Mesothelial cell of epicardium (in vitro differentiated cells): Measurements from ENCODE around the gene HINT1. TPM values are rescaled to one million over a fixed set of nuclear protein-coding genes. Genes with fewer than 3 reads are reported as not detected.

ENCODE experiments used
- DNase-seq, 2 experiments: peaks; one replicate each; pipeline ENCODE4 v3.0.0; 2021; ENCODE audit warnings: low spot score in 2 of 2; ENCODE audit not compliant: unreplicated experiment in 2 of 2
- H3K27ac Mint-ChIP-seq: 2 replicates; pipeline ENCODE4 v1.8.0; 2021; ENCODE audit warnings: mixed read lengths
- H3K27me3 Mint-ChIP-seq: 2 replicates; pipeline ENCODE4 v1.8.0; 2021; ENCODE audit warnings: low read depth, mixed read lengths
- H3K36me3 Mint-ChIP-seq: 2 replicates; pipeline ENCODE4 v1.8.0; 2021; ENCODE audit warnings: mixed read lengths
- H3K4me1 Mint-ChIP-seq: 2 replicates; pipeline ENCODE4 v1.8.0; 2021; ENCODE audit warnings: mixed read lengths
- H3K4me3 Mint-ChIP-seq: 2 replicates; pipeline ENCODE4 v1.8.0; 2021; ENCODE audit warnings: mild to moderate bottlenecking, moderate library complexity, mixed read lengths
- H3K9me3 Mint-ChIP-seq: 2 replicates; pipeline ENCODE4 v1.8.0; 2021; ENCODE audit warnings: mixed read lengths
- total RNA-seq: library from RNA; stranded (reverse); gene quantifications from 3 replicates; pipeline ENCODE4 v1.2.1, GENCODE V29; 2021
- TF ChIP-seq, protein P1 (sequence below): fragments of 200-600 bp; sonication (generic); IDR thresholded peaks from one replicate; pipeline ENCODE4 v1.5.0; 2021; ENCODE audit warnings: antibody characterized with exemption; ENCODE audit not compliant: unreplicated experiment

The HINT1 gene
- total RNA-seq, 1 donor from 2014 or later, result 180 TPM

GRCh38 chr5:131186561-131187256 is 21.7 kb upstream of the HINT1 start:
- H3K36me3 Mint-ChIP-seq, result peaks cover 7% of the 10 kb centered on the region
- no peaks in the 10 kb centered on the region for H3K9me3 Mint-ChIP-seq
- H3K27ac Mint-ChIP-seq, result no peak overlapping the region
- H3K4me1 Mint-ChIP-seq, result peaks cover 2% of the 10 kb centered on the region
- H3K4me3 Mint-ChIP-seq, result no peak overlapping the region
- H3K27me3 Mint-ChIP-seq, result no peaks in the 10 kb centered on the region
- DNase-seq, result no peak
- TF ChIP-seq, protein P1, sequence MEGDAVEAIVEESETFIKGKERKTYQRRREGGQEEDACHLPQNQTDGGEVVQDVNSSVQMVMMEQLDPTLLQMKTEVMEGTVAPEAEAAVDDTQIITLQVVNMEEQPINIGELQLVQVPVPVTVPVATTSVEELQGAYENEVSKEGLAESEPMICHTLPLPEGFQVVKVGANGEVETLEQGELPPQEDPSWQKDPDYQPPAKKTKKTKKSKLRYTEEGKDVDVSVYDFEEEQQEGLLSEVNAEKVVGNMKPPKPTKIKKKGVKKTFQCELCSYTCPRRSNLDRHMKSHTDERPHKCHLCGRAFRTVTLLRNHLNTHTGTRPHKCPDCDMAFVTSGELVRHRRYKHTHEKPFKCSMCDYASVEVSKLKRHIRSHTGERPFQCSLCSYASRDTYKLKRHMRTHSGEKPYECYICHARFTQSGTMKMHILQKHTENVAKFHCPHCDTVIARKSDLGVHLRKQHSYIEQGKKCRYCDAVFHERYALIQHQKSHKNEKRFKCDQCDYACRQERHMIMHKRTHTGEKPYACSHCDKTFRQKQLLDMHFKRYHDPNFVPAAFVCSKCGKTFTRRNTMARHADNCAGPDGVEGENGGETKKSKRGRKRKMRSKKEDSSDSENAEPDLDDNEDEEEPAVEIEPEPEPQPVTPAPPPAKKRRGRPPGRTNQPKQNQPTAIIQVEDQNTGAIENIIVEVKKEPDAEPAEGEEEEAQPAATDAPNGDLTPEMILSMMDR, result no peak

DNA sequence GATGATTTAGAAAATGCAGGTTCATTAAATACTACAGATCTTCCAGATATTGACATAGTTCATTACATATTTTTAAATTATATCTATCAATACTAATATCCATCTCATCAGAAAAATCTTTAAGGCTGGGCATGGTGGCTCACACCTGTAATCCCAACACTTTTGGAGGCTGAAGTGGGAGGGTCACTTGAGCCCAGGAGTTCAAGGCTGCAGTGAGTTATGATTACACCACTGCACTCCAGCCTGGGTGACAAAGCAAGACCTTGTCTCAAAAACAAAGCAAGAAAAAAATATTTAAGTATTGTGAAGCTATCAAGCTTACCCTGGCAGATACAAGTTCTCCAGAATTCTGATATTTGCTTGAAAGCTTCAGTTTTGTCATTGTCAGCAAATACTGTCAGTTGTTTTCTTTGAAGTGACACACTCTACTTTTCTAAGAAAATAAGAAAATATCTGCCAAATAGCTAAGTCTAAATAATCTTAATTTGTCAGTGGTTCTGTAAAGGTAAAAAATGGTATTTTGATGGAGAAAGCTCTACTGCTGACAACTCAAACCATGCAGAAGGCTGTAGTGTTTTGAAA is 20.6 kb upstream of the HINT1 start:
- no peak for DNase-seq
- Mint-ChIP-seq H3K4me3 (no peak overlapping the region), H3K36me3 (peaks cover 7% of the 10 kb centered on the region), H3K27ac (no peak overlapping the region), H3K9me3 (no peaks in the 10 kb centered on the region), H3K27me3 (no peaks in the 10 kb centered on the region), H3K4me1 (no peaks in the 10 kb centered on the region)
- TF ChIP-seq, protein P1, result no peak

DNA sequence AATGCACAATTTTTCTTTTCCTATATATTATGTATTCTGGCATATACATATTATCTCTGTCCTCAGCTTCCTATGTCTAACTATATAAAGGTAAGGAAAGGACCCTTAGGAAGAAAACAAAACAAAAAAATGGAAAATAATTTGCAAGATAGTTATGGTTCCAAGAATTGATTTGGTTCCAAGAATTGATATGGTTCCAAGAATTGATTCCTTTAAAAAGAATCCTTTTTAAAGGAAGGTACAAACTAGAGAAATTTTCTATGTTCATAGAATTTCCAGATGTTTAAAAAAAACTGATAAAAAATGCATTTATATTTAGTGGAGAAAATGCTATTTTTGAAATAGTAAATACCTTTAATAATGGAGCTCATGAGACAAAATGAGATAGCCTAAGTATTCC is 17.8 kb upstream of the HINT1 start:
- Mint-ChIP-seq H3K27me3 (no peaks in the 10 kb centered on the region), H3K9me3 (no peaks in the 10 kb centered on the region), H3K27ac (no peak overlapping the region), H3K36me3 (no peaks in the 10 kb centered on the region), H3K4me3 (no peak overlapping the region), H3K4me1 (no peaks in the 10 kb centered on the region)
- no peak for DNase-seq
- TF ChIP-seq, protein P1, result no peak

GRCh38 chr5:131180407-131180806 is 15.4 kb upstream of the HINT1 start:
- H3K4me3 Mint-ChIP-seq, result no peak overlapping the region
- H3K27ac Mint-ChIP-seq, result no peak overlapping the region
- TF ChIP-seq, protein P1, result no peak
- no peaks in the 10 kb centered on the region for H3K4me1 Mint-ChIP-seq
- no peaks in the 10 kb centered on the region for H3K36me3 Mint-ChIP-seq
- no peaks in the 10 kb centered on the region for H3K9me3 Mint-ChIP-seq
- no peak for DNase-seq
- no peaks in the 10 kb centered on the region for H3K27me3 Mint-ChIP-seq

GRCh38 chr5:131171276-131171810 is 6.3 kb upstream of the HINT1 start:
- H3K27ac Mint-ChIP-seq, result peak overlapping the region; percentile 93
- H3K4me3 Mint-ChIP-seq, result peak overlapping the region; percentile 96
- no peak for DNase-seq
- peaks cover 19% of the 10 kb centered on the region for H3K4me1 Mint-ChIP-seq
- H3K36me3 Mint-ChIP-seq, result no peaks in the 10 kb centered on the region
- no peaks in the 10 kb centered on the region for H3K9me3 Mint-ChIP-seq
- TF ChIP-seq, protein P1, result no peak
- no peaks in the 10 kb centered on the region for H3K27me3 Mint-ChIP-seq
